Measurements from ENCODE around the gene VPS13C.

Gene VPS13C

GRCh38 chr15:61829514-61829889 lies 230.7 kb downstream of the VPS13C start:
- DNase-seq (ENCODE audit: low read depth, low spot score) = no peak

DNA sequence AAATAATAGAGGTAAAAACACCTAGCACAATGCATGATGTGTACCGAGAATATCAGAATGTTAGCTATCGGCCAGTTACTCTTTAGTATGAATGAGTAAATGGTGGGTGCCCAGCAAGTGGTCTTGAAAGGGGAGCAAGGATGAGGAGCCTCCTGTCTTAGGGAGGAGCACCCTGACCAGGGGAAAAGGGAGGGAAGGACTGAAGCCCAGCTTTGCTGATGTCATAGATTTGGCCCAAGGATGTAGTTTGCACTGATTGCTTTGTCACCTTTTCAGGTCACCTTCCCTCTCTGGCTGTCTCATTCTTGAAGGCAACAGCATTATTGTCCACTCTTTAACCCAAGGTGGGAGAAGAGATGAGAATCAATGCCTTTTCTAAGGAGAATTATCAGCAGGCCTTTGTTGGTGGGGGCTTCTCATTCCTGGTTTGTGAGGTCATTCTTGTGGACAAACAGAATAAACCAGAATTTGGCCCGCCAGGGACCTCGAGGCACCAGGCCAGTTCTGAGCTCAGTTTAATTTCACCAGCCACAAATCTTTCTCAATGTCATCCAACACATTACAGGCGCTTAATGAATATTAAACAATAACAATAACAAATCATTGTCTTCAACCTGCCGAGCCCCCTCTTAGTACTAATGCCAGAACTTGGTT lies 231.3 kb downstream of the VPS13C start:
- no peak overlapping the region for H3K27ac ChIP-seq
- DNase-seq (ENCODE audit: low read depth, low spot score) = no peak

More at GRCh38 chr15:61829514-61829889, 230.7 kb downstream of the VPS13C start:
- H3K27ac ChIP-seq = no peak overlapping the region

DNA sequence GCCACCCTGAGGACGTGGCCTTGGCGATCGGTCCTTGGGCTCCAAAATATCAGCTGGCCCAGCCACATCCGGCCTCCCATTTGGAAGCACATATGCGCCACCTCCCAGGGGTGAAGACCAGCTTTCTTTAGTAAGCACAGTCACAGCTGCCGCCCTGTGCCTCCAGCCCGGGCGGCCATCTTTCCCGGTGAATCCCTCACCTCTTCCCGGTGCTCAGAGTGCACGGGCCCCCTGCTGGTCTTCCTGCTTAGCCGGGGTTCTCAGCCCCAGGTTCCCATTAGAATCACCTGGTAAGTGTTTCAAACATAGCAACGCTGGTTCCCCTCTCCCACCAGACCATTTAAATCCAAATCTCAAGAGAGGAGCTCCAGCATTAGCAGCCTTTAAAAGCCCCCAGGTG lies 232.2 kb downstream of the VPS13C start:
- DNase-seq (ENCODE audit: low read depth, low spot score) = no peak
- H3K27ac ChIP-seq = no peak overlapping the region

DNA sequence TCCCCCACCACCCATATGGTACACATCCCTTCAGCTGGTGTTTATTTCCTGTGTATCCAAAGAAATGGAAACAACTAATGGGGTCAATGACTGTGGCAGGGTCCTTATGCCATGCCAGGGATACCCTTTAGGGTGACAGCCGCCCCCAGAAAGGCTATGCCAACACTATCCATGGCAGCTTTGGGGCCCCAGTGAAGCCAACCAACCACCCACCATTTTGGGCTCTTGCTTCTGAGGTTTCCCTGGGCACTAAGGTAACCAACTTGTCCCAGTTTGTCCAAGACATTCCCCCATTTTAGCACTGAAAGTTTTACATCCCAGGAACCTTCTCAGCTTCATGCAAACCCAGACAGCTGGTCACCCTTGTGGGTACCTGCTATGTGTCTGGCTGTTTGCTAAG lies 233.1 kb downstream of the VPS13C start:
- DNase-seq (ENCODE audit: low read depth, low spot score) = no peak

GRCh38 chr15:61824291-61824690 lies 236.0 kb downstream of the VPS13C start:
- DNase-seq (ENCODE audit: low read depth, low spot score) = no peak
- no peak overlapping the region for H3K27ac ChIP-seq

More for the DNA sequence above, 233.1 kb downstream of the VPS13C start:
- H3K27ac ChIP-seq = no peak overlapping the region

GRCh38 chr15:61822511-61822910 lies 237.7 kb downstream of the VPS13C start:
- no peak for DNase-seq (ENCODE audit: low read depth, low spot score)
- no peak overlapping the region for H3K27ac ChIP-seq

DNA sequence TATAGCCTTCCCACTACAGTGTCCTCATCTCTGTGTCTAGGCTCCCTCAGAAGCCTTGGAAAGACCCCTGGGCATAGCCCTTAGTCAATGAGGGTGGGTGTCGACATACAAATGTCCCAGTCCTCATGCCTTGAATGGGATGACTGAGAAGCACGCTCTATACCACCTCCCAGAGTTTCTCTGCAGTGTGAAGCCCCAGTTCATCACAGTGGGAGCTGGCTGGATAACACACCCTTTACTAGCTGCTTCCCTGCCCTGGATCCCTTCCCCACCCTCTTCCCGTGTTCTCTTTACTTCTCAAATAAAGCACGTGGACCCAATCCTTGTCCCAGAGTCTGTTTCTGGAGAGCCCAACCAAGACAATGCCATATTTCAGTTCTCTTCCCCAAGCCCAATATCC lies 239.3 kb downstream of the VPS13C start:
- H3K27ac ChIP-seq = no peak overlapping the region
- no peak for DNase-seq (ENCODE audit: low read depth, low spot score)

DNA sequence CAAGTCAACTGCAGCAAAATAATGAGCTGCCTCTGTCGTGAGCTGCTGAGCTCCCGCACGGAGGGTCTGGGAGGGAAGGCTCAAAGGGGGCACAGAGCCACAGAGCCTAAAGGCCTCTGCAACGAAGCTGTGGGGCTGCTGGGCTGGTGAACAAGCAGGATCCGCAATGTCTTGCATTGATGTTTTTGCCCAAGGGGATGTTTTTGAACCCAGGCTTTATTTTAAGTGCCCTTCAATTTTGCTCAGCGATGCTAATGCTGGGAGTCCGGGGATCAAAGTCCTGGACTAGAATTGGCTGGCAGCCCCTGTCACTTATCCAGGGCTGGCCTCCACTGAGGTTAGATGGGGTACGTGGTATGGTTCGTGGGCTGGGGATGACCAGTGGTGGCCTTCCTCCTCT lies 240.0 kb downstream of the VPS13C start:
- no peak for DNase-seq (ENCODE audit: low read depth, low spot score)
- H3K27ac ChIP-seq = no peak overlapping the region

GRCh38 chr15:61819386-61819785 lies 240.9 kb downstream of the VPS13C start:
- no peak for DNase-seq (ENCODE audit: low read depth, low spot score)
- no peak overlapping the region for H3K27ac ChIP-seq

DNA sequence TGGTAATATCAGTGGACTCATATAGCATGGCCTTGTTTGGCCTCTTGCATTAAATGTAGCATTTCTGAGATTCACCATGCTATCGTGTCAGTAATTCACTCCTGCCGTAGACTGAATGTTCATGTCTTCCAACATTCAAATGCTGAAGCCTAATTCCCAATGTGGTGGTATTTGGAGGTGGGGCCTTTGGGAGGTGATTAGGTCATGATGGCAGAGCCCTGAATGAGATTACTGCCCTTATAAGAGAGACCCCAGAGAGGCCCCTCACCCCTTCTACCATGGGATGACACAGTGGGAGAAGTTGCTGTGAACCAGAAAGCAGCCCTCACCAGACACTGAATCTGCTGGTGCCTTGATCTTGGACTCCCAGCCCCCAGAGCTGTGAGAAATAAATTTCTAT lies 241.4 kb downstream of the VPS13C start:
- H3K27ac ChIP-seq = no peak overlapping the region
- DNase-seq (ENCODE audit: low read depth, low spot score) = no peak

- DNase-seq (ENCODE audit: low read depth, low spot score) = no peak
- H3K27ac ChIP-seq = no peak overlapping the region
Observed at GRCh38 chr15:61816856-61817255, 243.4 kb downstream of the VPS13C start.

GRCh38 chr15:61815356-61816083 lies 244.7 kb downstream of the VPS13C start:
- no peak overlapping the region for H3K27ac ChIP-seq
- DNase-seq (ENCODE audit: low read depth, low spot score) = no peak

DNA sequence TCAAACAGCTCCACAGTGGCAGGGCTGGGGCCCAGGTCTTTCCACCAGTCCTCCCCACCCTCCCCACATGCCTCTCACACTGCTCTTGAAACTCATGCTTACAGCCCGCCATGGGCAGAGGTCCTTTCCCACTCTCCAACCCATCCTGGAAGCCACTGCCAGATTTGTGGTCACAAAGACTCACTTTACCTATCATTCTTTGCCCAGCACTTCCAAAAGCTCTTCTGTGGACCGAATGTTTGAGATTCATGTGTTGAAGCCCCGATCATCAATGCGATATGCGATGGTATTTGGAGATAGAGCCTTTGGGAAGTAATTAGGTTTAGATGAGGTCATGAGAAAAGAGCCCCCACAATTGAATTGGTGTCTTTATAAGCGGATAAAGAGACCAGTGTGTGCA lies 247.8 kb downstream of the VPS13C start:
- H3K27ac ChIP-seq = no peak overlapping the region
- no peak for DNase-seq (ENCODE audit: low read depth, low spot score)

- no peak for DNase-seq (ENCODE audit: low read depth, low spot score)
- H3K27ac ChIP-seq = no peak overlapping the region
Observed at GRCh38 chr15:61811952-61812351, 248.3 kb downstream of the VPS13C start.

DNA sequence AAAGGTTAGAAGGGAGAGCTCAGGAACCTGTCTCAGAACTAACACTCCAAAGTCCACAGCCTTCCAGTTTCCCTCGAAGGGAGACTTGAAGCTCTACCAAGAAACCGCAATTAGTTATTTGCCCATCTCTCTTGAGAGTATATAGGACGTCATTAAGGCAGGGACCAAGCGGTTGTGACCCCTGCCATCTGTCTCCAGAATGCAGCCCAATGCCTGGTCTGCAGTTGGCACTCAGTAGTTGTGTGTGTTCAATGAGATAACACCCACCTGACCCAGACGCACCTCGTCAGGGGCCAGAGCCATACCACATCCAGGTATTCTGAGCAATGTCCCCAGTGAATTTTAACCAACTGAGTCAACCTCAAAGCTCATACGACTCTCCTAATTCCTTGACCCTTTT lies 251.0 kb downstream of the VPS13C start:
- DNase-seq (ENCODE audit: low read depth, low spot score) = no peak

GRCh38 chr15:61807281-61807929 lies 252.8 kb downstream of the VPS13C start:
- no peak for DNase-seq (ENCODE audit: low read depth, low spot score)
- H3K27ac ChIP-seq = no peak overlapping the region

More for the DNA sequence above, 251.0 kb downstream of the VPS13C start:
- H3K27ac ChIP-seq = no peak overlapping the region
